ENCODE results near the gene SLC4A2.

The SLC4A2 gene

GRCh38 chr7:151045262-151045661 lies 14.1 kb upstream of the SLC4A2 start:
- no peak for DNase-seq

GRCh38 chr7:151045967-151046366 lies 13.4 kb upstream of the SLC4A2 start:
- no peak for DNase-seq

DNA sequence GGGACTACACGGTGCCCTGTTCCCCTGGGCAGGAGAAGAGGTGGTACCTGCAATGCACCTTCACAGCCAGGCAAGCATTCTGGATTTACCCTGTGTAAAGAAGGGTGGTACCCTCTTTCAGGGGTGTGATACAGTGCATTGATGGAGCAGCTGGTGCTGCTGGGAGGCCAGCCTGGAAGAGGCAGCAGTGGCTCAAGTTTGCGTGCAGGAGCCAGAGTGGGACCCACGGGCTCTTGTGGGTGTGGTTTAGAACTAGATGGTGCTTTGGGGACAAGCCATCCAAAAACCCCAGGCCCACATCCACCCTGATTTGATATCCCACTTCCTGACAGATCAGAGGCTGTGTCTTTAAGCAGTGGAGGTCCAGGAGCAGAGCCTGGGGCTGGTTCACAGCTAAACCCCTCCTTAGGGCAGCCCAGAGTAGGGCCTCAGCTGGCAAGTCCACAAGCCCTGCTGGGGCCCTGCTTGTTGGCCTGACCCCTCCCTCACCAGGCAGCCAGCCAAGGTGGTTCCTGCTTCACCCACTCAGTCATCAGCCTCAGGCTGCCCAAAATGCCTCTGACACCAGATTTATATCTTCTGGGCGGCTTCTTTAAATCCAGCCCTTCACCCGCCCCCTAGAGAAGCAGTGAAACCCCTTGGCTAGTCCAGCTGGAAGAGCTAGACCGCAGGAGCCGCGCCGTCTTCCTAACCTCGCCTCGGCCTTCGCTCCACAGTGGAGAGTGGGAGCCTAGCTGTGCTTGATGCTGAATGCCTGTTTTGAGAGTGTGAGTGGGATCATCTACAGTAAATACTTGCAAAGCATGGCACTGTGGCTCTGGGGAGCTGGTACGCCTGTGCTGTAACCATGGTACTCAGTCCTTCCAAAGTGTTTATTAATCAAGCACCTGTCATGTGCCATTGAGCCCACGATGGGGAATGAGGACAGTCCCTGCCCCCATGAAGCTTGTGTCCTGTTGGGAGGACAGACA lies 12.5 kb upstream of the SLC4A2 start:
- DNase-seq, result no peak

DNA sequence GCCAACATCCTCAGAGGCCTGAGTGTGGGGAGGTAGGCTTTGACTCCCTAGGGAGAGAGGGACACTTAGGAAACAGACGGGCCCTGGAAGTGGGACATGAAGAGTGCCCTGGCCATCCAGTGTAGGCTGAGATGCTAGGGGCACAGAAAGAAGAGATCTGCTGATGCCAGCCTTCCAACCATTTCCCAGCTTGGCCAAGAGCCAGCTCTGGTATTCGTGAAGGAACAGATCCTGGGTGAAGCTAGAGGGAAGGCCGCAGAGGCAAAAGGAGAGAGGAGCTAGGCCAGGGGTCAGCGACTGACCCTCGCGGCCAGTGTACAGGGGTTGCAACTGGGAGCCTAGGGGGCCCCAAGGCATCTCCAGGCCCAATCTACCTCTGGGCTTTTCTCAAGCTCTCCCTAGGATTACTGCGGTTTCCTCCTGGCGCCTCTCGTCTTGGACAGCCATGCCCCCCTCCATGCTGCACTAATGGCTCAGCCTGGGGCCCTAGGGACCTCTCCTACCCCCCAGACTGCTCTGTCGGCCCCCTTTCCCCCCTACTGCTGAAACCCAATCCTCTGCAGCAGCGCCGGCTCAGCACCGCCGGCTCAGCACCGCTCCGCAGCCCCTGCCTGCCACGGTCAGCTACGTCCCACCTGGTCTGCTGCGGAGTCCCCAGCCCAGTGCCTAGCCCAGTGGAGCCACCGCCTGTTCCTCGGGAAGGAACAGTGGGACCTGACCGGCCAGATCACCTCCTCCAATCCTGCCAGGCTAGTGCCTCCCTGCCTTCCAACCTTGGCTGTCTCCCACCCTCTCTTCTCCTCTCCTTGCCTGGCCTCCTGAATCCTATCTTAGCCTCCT lies 11.2 kb upstream of the SLC4A2 start, which contains the start of gene ASIC3:
ASIC3 (plus strand) TSS at position 556 of the 840 bp plus-strand sequence. CDS start 355 bp downstream, outside the sequence.
- DNase-seq, result no peak

DNA sequence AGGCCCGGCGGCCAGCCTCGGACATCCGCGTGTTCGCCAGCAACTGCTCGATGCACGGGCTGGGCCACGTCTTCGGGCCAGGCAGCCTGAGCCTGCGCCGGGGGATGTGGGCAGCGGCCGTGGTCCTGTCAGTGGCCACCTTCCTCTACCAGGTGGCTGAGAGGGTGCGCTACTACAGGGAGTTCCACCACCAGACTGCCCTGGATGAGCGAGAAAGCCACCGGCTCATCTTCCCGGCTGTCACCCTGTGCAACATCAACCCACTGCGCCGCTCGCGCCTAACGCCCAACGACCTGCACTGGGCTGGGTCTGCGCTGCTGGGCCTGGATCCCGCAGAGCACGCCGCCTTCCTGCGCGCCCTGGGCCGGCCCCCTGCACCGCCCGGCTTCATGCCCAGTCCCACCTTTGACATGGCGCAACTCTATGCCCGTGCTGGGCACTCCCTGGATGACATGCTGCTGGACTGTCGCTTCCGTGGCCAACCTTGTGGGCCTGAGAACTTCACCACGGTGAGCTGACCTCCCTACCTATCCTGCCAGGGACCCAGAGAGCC lies 10.4 kb upstream of the SLC4A2 start:
- no peak for DNase-seq

- DNase-seq, result peak; percentile 35
These were observed 8.3 kb upstream of the SLC4A2 start for GRCh38 chr7:151051108-151051507.

- no peak for DNase-seq
These were observed 6.3 kb upstream of the SLC4A2 start for GRCh38 chr7:151053096-151053495.

GRCh38 chr7:151053751-151054150 lies 5.6 kb upstream of the SLC4A2 start:
- no peak for DNase-seq

DNA sequence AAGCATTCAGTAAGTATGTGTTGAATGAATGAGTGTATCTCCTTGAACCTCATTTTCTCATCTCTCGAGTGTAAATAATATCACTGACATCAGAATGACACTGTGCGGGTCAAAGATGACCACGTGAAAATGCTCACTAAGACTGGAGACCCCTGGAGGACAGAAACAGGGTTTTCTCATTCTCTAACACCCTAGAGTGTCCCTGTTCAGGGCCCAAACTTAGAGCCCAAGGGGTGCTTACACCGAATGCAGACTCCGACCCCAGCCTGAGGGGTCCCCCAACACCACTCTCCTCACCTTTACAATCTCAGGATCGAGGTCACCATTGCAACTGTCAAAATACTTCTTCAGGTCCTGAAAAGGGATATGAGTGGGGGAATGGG lies 3.1 kb upstream of the SLC4A2 start:
- DNase-seq, result no peak

- no peak for DNase-seq
These were observed 2.5 kb upstream of the SLC4A2 start for GRCh38 chr7:151056666-151057505.

- no peak for DNase-seq
These were observed 1.8 kb upstream of the SLC4A2 start, which contains the start of gene CDK5 for GRCh38 chr7:151057506-151057988. Gene CDK5 (minus strand): TSS chr7:151057897. CDS start chr7:151057848, 49 bp downstream.

- DNase-seq, result peak; percentile 96
These were observed 1.2 kb upstream of the SLC4A2 start for GRCh38 chr7:151057989-151058780.

DNA sequence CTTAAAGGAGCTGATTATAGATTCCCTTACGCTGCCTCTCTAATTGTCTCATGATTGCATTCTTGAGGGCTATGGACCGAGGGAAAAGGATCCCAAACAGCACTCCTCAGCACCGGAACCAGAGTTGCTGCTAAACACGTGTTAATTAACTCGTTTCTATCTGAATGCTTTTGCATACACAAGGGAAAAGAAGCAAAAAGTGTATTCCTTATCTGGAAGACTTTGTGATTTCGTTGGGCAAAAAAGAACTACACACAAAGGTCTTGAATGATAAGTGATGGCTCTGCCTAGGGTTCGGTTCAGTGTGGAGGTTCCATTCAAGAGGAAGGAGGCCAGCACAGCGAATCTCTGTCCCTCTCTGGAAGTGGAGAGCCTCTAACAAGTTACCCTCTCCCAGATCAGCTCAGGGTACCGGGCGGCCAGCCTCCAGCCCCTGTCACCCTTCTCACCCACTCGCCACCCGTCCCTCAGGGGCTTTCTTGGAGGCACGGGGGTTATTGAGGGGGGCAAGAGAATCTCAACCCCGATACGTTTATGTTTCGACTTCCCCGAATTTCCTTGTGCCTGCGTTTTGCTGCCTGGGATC lies 515 bp upstream of the SLC4A2 start:
- DNase-seq, result no peak

GRCh38 chr7:151060113-151060415 lies 675 bp downstream of the SLC4A2 start:
- DNase-seq, result no peak

- no peak for DNase-seq
These were observed 1.2 kb downstream of the SLC4A2 start for GRCh38 chr7:151060416-151061212.

DNA sequence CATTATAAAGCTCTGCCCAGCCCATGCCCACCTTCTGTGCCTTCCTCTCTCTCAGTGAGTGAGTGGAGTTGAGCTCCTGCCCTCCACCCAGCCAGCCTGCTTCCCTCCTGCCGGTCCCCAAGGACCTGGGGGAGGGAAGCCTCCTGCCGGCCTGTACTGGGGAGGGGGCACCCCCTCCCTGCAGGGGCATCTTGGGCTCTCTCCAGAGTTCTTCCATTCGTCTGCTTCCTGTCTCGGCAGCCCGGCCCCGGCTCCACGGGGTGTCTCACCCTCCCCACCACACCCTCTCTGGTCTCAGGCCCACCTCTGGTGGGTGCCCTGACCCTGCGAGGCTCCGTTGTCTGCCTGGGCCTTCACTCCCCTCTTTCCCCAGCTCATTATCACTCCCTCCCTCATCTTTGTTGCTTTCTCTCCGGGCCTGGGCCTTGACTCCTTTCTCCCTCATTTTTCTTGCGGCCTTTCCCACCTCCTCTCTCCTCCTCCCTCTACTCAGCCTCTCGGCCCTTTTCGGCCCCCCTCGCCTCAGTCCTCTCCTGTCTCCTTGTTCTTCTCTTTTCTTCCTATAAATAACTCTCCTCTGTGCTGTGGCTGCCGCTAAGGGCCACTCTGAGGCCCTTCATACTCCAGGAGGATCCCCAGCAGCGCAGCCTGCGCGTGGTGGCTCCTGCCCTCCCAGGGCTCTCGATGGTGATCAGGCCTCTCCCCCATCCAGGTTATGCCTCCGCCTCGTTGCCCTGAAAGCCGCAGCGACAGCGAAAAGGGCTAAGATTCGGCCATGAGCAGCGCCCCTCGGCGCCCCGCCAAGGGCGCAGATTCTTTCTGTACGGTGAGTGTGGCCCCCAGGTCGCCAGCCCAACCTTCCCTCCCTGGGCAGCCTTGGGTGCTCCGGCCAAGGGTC lies 2.1 kb downstream of the SLC4A2 start:
- DNase-seq, result no peak

DNA sequence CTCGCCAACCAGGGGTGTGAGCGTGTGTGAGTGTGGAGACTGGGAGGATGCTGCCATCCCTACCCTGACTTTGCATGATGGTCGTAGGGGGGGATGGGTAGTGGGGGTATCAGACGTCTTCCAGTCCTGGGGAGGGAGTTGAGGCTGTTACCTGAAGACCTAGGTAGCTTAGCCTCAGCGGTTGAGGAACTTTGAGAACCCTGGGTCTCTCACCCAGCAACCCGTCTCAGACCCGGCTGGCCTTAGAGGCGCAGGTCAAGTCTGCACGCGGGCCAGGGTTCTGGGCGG lies 2.7 kb downstream of the SLC4A2 start:
- DNase-seq, result no peak

GRCh38 chr7:151062399-151063211 lies 3.2 kb downstream of the SLC4A2 start:
- no peak for DNase-seq

DNA sequence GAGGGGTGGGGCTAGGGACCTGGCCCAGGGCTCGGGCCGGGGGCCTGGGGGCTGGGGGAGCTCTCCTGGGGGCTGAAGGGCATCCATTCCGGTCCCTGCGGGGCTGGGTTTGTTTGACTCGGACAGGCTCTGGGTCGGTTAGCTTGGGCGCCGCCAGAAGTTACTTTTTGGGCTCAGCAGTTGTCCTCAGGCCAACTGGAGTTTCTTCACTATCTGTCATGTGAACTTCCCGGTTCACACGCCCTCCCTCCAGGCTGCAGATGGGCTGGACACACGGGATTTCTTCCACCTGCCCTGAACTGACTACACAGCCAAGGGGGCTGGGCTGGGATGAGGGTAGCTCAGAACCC lies 3.8 kb downstream of the SLC4A2 start:
- no peak for DNase-seq

Data from activated effector memory CD4-positive, alpha-beta T cell treated with Interleukin-2 at 50 U/mL for 16 hours (primary cell).